NCI-H345 (cell line): ENCODE results near the gene FCHSD1.
"Not testable (repeated sequence)": the region's sequence is repeated elsewhere in the genome, so short reads cannot be mapped to it uniquely, and the experiment has no call there.

Source experiments
- DNase-seq: peaks from one replicate; lab custom pipeline; 2025; lab: John Stamatoyannopoulos, UW

FCHSD1 gene

DNA sequence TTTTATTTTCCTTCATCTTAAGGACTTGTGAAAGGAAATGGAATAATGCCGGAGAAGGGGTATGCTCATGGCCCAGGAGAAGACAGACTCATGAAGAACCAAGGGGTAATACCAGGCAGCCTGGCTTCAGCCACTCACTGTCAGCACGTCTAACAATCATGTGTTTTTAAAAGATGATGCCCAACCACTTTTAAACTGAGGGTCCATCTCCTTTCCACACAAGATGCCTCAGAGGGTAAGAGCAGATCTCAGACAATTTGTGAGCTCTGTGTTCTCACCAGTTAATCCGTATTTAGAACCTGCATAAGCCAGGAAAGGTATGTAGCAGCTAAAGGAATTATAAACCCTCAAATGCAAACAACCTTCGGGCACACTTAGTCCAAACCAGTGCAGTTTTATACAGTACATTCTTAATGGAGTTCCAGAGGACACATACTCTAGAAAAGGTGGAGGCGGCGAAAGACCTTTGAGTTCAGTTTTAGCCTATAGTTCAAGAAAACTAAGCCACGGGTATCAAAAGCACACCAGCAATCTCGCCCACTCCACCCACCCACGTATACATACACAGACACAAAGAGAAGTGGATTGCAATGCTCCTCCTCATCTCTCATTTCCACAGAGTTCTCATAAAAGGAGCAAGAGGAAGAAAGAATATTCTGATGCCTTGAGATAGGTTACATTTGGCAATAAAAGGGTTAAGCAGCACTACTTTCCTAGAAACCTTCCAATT, 35.1 kb downstream of the FCHSD1 start:
- DNase-seq = no peak

DNA sequence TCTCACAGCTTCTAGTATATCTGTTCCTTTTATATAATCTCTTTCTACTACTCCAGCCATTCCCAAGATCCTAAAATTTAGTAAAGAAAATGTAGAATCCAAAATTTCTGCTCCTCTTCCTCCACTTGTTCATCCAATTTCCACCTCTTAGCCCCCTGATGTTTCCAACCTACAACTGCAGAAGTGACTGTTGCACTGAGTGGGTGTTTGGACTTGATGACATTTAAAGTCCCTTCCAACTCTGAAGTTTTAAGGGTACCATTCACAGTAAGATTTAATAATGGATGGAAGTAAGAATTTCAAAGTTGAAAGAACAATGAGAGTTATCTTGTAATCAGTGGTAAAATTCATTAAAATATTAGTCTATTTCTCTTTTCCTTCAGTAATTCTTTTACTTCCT, 37.9 kb downstream of the FCHSD1 start:
- no peak for DNase-seq

GRCh38 chr5:141611289-141611688, 39.9 kb downstream of the FCHSD1 start:
- no peak for DNase-seq

DNA sequence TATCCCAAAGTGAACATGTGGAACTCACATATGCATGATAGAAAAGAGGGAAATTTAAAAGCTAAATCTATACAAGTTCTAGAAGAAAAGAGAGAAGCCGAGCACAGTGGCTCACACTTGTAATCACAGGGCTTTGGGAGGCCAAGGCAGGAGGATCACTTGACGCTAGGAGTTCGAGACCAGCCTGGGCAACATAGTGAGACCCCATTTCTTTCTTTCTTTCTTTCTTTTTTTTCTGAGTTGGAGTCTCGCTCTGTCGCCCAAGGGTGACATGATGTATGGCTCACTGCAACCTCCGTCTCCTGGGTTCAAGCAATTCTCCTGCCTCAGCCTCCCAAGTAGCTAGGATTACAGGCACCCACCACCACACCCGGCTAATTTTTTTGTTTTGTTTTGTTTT, 41.3 kb downstream of the FCHSD1 start:
- DNase-seq = not testable (repeated sequence)

DNA sequence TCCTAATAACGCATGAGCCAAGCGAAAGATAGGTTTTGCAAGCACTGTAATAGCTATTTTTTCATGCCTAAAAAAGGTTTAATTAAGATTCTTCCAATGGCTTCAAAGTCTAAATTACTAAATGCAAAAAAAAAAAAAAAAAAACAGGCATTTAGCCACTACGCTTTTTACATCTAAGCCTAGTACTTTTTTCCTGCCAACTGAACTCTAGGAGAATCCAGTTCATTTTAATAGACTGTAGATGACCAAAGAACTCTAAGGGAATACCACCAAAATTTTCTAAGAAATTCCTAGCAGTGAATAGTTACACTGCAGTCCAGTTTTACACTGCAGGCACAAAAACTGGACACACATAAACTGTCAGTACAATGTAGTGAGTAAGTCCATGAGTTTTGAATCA, 42.2 kb downstream of the FCHSD1 start:
- no peak for DNase-seq

- no peak for DNase-seq
Observed at GRCh38 chr5:141608557-141608956, 42.7 kb downstream of the FCHSD1 start.

DNA sequence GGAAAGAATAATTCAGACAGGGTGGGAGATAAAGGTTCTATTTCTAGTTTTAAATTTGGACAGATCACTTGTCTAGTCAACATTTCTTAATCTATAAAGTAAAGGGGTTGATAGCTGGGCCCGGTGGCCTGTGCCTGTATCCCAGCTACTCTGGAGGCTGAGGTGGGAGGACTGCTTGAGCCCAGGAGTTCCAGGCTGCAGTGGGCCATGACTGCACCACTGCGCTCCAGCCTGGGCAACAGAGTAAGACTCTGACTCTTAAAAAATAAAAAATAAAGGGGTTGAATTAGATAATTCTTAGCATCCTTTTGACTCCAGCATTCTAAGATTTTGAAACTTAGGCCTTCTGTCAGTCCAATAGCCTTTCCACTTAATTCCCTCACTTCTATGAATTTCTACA, 43.2 kb downstream of the FCHSD1 start:
- DNase-seq = no peak

DNA sequence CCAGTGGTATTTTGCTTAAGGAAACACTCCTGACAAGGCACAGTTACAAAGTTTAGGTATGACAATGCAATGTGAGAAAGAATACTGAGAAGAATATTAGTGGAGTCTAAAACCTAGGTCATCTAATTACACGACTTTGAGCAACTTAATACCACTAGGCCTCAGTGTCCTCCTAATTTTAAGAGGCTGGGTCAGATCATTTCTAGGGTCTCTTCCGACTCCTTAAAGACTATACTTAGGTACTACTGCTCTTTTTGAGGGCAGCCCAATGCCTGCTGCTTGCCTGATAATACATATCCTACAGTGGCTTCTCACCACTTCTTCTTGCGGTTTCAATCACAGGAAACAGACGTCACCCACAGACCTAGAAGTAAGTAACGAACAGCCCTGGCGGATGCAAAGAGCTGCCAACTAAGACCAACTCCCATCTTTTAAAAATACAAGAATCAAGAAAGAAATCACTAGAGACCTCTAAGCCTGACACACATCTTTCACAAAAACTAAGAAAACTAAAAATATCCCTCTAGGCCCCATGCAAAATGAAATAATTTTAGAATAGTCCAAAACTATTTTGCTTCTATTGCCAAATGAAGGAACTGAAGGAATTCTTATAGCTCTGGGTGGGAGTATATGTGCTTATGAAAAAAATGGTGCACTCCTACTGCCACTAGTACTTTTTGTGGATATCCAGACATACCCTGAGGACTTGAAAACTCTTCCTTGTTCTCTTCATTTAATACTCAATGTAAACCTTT, 45.5 kb downstream of the FCHSD1 start:
- DNase-seq = no peak

GRCh38 chr5:141603923-141604717, 47.1 kb downstream of the FCHSD1 start:
- DNase-seq = no peak

DNA sequence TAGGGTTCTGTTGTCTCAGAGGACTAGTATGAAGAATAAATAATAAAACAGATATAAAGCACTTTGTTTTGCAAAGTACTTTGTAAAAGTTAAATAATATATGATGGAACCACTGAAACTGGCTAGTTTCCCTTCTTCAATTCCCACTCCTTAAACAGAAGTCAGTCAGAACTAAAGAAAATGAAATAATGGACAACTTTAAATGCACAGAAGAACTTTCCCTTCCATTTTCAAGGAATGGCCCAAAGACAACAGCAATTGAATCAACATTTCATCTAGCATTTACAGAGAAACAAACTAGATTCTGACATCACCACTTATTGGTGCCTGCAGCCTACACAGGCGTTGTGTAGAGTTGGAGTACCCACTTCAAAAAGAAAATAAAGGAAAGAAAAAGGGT, 48.6 kb downstream of the FCHSD1 start:
- no peak for DNase-seq

DNA sequence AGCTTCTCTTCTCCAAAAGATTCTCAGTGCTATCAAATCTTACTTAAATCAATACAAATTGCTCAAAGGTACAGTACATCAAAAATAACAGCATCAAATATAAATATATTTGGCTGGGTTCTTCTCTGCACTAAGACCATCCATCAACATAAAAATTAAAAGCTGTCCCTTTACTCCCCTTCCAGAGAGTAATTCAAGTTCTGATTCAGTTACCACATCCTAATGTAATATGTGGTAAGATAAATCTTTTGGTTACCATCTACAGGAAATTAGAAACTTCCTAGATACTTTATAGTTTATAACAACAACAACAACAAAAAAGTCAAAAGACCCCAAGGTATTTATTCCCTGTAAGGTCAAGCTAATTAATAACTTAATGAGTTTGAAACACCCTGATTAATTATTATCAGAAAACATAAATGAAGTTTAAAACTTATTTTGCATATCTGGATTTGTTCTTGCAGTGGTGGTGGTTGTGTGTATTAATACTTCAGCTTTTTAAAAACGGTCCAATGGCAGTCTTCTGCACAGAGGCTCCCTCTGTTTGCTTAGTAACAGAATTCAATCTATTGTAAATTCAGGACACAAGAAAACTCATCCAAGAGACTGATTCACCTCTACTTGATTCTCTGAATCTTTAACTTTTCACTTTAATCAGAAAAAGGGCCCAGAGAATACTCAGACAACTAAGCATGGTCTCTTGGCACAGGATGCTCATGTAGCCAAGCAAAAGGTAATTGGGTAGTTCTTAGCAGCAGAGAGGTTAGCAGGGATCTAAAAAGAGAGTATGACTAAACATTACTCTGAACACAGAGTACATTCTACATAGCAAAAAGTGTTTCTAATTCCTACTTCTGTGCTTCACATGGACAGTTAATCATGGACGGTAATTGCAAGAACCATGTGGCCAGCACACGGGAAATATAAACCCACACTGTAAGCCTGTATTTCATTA, 52.5 kb downstream of the FCHSD1 start:
- DNase-seq = no peak

- no peak for DNase-seq
Observed at GRCh38 chr5:141597814-141598213, 53.4 kb downstream of the FCHSD1 start.

DNA sequence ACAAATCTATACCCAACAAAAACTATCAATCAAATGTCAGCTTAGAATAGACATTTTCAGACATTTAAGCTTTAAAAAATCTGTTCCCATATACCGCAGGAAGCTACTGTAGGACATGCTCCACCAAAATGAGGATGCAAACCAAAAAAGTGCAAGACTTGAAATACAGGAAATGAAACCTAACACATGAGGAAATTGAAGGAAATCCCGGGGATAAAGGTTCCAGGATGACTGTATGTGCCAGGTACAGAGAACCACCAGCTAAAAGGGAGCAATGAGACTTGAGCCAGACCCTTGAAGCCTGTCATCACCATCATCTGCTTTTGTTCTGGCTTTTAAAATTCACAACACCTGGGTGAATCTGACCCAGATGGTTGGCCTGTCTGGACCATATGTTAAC, 53.8 kb downstream of the FCHSD1 start:
- DNase-seq = no peak

- no peak for DNase-seq
Observed at GRCh38 chr5:141596867-141597266, 54.4 kb downstream of the FCHSD1 start.

- no peak for DNase-seq
Observed at GRCh38 chr5:141590127-141590526, 61.1 kb downstream of the FCHSD1 start.
